H9 (cell line): ENCODE data around the gene GRID1. TPM values are rescaled to one million over a fixed set of nuclear protein-coding genes. Genes with fewer than 3 reads are reported as not detected.

Experiments
- DNase-seq: peaks from one replicate; pipeline ENCODE4 v3.0.0-alpha.2; 2017
- H2AFZ ChIP-seq: one replicate; pipeline ENCODE4 v1.6.1; 2013; ENCODE audit warnings: mild to moderate bottlenecking, low read length, control low read depth, moderate library complexity
- H2AK5ac ChIP-seq: 2 replicates; pipeline ENCODE4 v1.6.1; 2013; ENCODE audit warnings: low read length, control low read depth, mixed read lengths; ENCODE audit not compliant: insufficient read length
- H2BK120ac ChIP-seq: one replicate; pipeline ENCODE4 v1.6.1; 2013; ENCODE audit warnings: low read depth, mild to moderate bottlenecking, low read length, control low read depth, inconsistent platforms; ENCODE audit not compliant: poor library complexity, severe bottlenecking
- H2BK12ac ChIP-seq: 2 replicates; pipeline ENCODE4 v1.6.1; 2013; ENCODE audit warnings: low read length, control low read depth, mixed read lengths, low read depth; ENCODE audit not compliant: insufficient read length
- H2BK15ac ChIP-seq: 2 replicates; pipeline ENCODE4 v1.6.1; 2013; ENCODE audit warnings: low read depth, low read length, control low read depth
- H2BK20ac ChIP-seq: one replicate; pipeline ENCODE4 v1.6.1; 2013; ENCODE audit warnings: low read depth, mild to moderate bottlenecking, low read length, control low read depth, inconsistent platforms; ENCODE audit not compliant: poor library complexity, severe bottlenecking
- H2BK5ac ChIP-seq: 2 replicates; pipeline ENCODE4 v1.6.1; 2013; ENCODE audit warnings: low read length, control low read depth, mixed read lengths; ENCODE audit not compliant: insufficient read length
- H3K14ac ChIP-seq: 2 replicates; pipeline ENCODE4 v1.6.1; 2013; ENCODE audit warnings: low read length, control low read depth; ENCODE audit not compliant: insufficient read depth
- H3K18ac ChIP-seq: 2 replicates; pipeline ENCODE4 v1.6.1; 2013; ENCODE audit warnings: low read depth, mild to moderate bottlenecking, mixed read lengths, low read length, control low read depth; ENCODE audit not compliant: insufficient read length
- H3K23ac ChIP-seq: 2 replicates; pipeline ENCODE4 v1.6.1; 2013; ENCODE audit warnings: low read length, control low read depth, mixed read lengths, low read depth; ENCODE audit not compliant: insufficient read length
- H3K23me2 ChIP-seq: 2 replicates; pipeline ENCODE4 v1.6.1; 2013; ENCODE audit warnings: low read depth, mild to moderate bottlenecking, mixed read lengths, low read length, control low read depth; ENCODE audit not compliant: insufficient read length, poor library complexity, severe bottlenecking
- H3K27ac ChIP-seq: 2 replicates; pipeline ENCODE4 v1.5.1; 2013; ENCODE audit warnings: low read length, control low read depth, mixed read lengths, low read depth; ENCODE audit not compliant: insufficient read length
- H3K27me3 ChIP-seq: 2 replicates; pipeline ENCODE4 v1.6.1; 2013; ENCODE audit warnings: low read length, control low read depth, inconsistent platforms; ENCODE audit not compliant: insufficient read depth
- H3K4ac ChIP-seq: 2 replicates; pipeline ENCODE4 v1.6.1; 2013; ENCODE audit warnings: low read depth, mild to moderate bottlenecking, control low read depth, inconsistent platforms, low read length, moderate library complexity
- H3K4me1 ChIP-seq: 2 replicates; pipeline ENCODE4 v1.6.1; 2013; ENCODE audit warnings: low read length, control low read depth, inconsistent platforms; ENCODE audit not compliant: insufficient read depth
- H3K4me2 ChIP-seq: 2 replicates; pipeline ENCODE4 v1.6.1; 2013; ENCODE audit warnings: low read length, control low read depth, mixed read lengths; ENCODE audit not compliant: insufficient read length, insufficient read depth
- H3K56ac ChIP-seq: 2 replicates; pipeline ENCODE4 v1.6.1; 2013; ENCODE audit warnings: low read depth, mild to moderate bottlenecking, mixed read lengths, low read length, control low read depth; ENCODE audit not compliant: insufficient read length
- H3K79me1 ChIP-seq: 2 replicates; pipeline ENCODE4 v1.6.1; 2013; ENCODE audit warnings: low read depth, mild to moderate bottlenecking, moderate library complexity, low read length, control low read depth, inconsistent platforms; ENCODE audit not compliant: insufficient read depth, poor library complexity, severe bottlenecking
- H3K79me2 ChIP-seq: 2 replicates; pipeline ENCODE4 v1.6.1; 2013; ENCODE audit warnings: low read length, control low read depth, inconsistent platforms; ENCODE audit not compliant: insufficient read depth
- H3K9ac ChIP-seq: 2 replicates; pipeline ENCODE4 v1.6.1; 2013; ENCODE audit warnings: low read length, control low read depth, mixed read lengths; ENCODE audit not compliant: insufficient read length; ENCODE audit errors: extremely low read depth
- H3K9me3 ChIP-seq: one replicate; pipeline ENCODE4 v1.6.1; 2013; ENCODE audit warnings: low read depth, low read length, inconsistent platforms; ENCODE audit not compliant: control insufficient read depth
- H3T11ph ChIP-seq: one replicate; pipeline ENCODE4 v1.6.1; 2013; ENCODE audit warnings: mild to moderate bottlenecking, low read length, control low read depth, inconsistent platforms
- H4K20me1 ChIP-seq: one replicate; pipeline ENCODE4 v1.6.1; 2013; ENCODE audit not compliant: control insufficient read depth, insufficient read length, insufficient read depth
- H4K5ac ChIP-seq: 2 replicates; pipeline ENCODE4 v1.6.1; 2013; ENCODE audit warnings: low read depth, mild to moderate bottlenecking, mixed read lengths, low read length, control low read depth; ENCODE audit not compliant: insufficient read length
- H4K8ac ChIP-seq: replicated peaks from 2 replicates; pipeline ENCODE4 v1.6.1; 2013; ENCODE audit warnings: low read length, control low read depth, mixed read lengths, low read depth; ENCODE audit not compliant: insufficient read length
- H4K91ac ChIP-seq: 2 replicates; pipeline ENCODE4 v1.6.1; 2013; ENCODE audit warnings: low read depth, mild to moderate bottlenecking, moderate library complexity, mixed read lengths, low read length, control low read depth; ENCODE audit not compliant: insufficient read length
- H3K27ac Mint-ChIP-seq, 3 experiments: 2 replicates in 2 of 3; 3 replicates in 1 of 3; pipeline ENCODE4 v1.8.0; 2020 to 2021; ENCODE audit warnings: mixed read lengths in 3 of 3, mild to moderate bottlenecking in 1 of 3, moderate library complexity in 1 of 3
- H3K27me3 Mint-ChIP-seq: 2 replicates; pipeline ENCODE4 v1.8.0; 2021; ENCODE audit warnings: low read depth, mild to moderate bottlenecking, moderate library complexity, mixed read lengths
- H3K36me3 Mint-ChIP-seq, 3 experiments: 2 replicates in 2 of 3; 3 replicates in 1 of 3; pipeline ENCODE4 v1.8.0; 2020 to 2021; ENCODE audit warnings: low read depth in 3 of 3, mixed read lengths in 3 of 3; ENCODE audit not compliant: insufficient read depth in 1 of 3
- H3K4me1 Mint-ChIP-seq, 2 experiments: 2 replicates each; pipeline ENCODE4 v1.8.0; 2020; ENCODE audit warnings: mixed read lengths in 2 of 2
- H3K4me3 Mint-ChIP-seq, 2 experiments: 2 replicates in 1 of 2; 3 replicates in 1 of 2; pipeline ENCODE4 v1.8.0; 2020 to 2021; ENCODE audit warnings: mild to moderate bottlenecking in 2 of 2, mixed read lengths in 2 of 2, moderate library complexity in 1 of 2
- H3K9me3 Mint-ChIP-seq, 2 experiments: 2 replicates in 1 of 2; 3 replicates in 1 of 2; pipeline ENCODE4 v1.8.0; 2020; ENCODE audit warnings: mild to moderate bottlenecking in 2 of 2, mixed read lengths in 2 of 2, moderate library complexity in 1 of 2
- CTCF ChIP-seq: fragments of 200-600 bp; sonication (generic); conservative IDR thresholded peaks from 3 replicates; pipeline ENCODE4 v1.8.0; 2021; ENCODE audit warnings: antibody characterized with exemption, mild to moderate bottlenecking
- total RNA-seq: library from RNA; stranded (reverse); gene quantifications from 2 replicates; pipeline ENCODE4 v1.2.1, GENCODE V29; 2021

Gene GRID1
- total RNA-seq, 1 experiment from 2014 or later = 0.35 TPM

GRCh38 chr10:86130041-86130440 lies 236.6 kb downstream of the GRID1 start:
- H4K20me1 ChIP-seq = no peaks in the 10 kb centered on the region
- no peak overlapping the region for H2BK20ac ChIP-seq
- H3K9ac ChIP-seq = no peak overlapping the region
- H3K9me3 ChIP-seq = no peaks in the 10 kb centered on the region
- no peaks in the 10 kb centered on the region for H3K79me2 ChIP-seq
- DNase-seq = no peak
- H3K56ac ChIP-seq = no peak overlapping the region
- H3K36me3 Mint-ChIP-seq = peaks cover 0 to 2% (median 0%) of the 10 kb centered on the region in 3 experiments; a peak in 2 of 7 replicates
- no peak overlapping the region for H3K27ac ChIP-seq
- no peak overlapping the region for H3K23ac ChIP-seq
- H3K4me3 Mint-ChIP-seq = no peak overlapping the region
- H2AFZ ChIP-seq = no peak overlapping the region
- no peak overlapping the region for H2BK15ac ChIP-seq
- H3K23me2 ChIP-seq = no peaks in the 10 kb centered on the region
- H4K5ac ChIP-seq = no peak overlapping the region
- H3K18ac ChIP-seq = no peak overlapping the region
- H2BK5ac ChIP-seq = no peak overlapping the region
- no peak overlapping the region for H2BK12ac ChIP-seq
- no peaks in the 10 kb centered on the region for H3K4me1 ChIP-seq
- H4K8ac ChIP-seq = no peak overlapping the region
- no peak overlapping the region for H4K91ac ChIP-seq
- no peaks in the 10 kb centered on the region for H3K27me3 ChIP-seq
- H3K79me1 ChIP-seq = no peaks in the 10 kb centered on the region
- H2AK5ac ChIP-seq = no peak overlapping the region
- H3K27me3 Mint-ChIP-seq = peaks cover 7% of the 10 kb centered on the region
- peaks cover 3 to 8% of the 10 kb centered on the region in 2 experiments; a peak in 3 of 4 replicates for H3K4me1 Mint-ChIP-seq
- H3K4me2 ChIP-seq = no peak overlapping the region
- H3K14ac ChIP-seq = no peak overlapping the region; the same call in 1 of the 2 replicates
- peaks cover 6 to 11% of the 10 kb centered on the region in 2 experiments for H3K9me3 Mint-ChIP-seq
- no peak overlapping the region for H3K27ac Mint-ChIP-seq
- no peak overlapping the region for H3K4ac ChIP-seq
- TF ChIP-seq CTCF = no peak
- H2BK120ac ChIP-seq = no peak overlapping the region
- H3T11ph ChIP-seq = no peak overlapping the region
